Measurements from ENCODE around the gene TMEM229B.
A peak's percentile ranks its signal among the peaks of the same experiment; 100 is the strongest.

TMEM229B gene

DNA sequence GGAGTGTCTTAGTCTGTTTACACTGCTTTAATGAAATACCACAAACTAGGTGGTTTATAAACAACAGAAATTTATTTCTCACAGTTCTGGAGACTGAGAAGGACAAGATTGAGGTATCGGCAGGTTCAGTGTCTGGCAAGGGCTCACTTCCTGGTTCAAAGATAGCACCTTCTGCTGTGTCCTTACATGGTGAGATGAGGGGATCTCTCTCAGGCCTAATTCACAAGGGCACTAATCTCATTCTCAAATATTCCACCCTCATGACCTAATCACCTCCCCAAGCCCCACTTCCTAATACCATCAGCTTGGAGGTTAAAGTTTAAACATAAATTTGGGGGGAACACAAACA, 41.5 kb downstream of the TMEM229B start:
- no peak for DNase-seq

DNA sequence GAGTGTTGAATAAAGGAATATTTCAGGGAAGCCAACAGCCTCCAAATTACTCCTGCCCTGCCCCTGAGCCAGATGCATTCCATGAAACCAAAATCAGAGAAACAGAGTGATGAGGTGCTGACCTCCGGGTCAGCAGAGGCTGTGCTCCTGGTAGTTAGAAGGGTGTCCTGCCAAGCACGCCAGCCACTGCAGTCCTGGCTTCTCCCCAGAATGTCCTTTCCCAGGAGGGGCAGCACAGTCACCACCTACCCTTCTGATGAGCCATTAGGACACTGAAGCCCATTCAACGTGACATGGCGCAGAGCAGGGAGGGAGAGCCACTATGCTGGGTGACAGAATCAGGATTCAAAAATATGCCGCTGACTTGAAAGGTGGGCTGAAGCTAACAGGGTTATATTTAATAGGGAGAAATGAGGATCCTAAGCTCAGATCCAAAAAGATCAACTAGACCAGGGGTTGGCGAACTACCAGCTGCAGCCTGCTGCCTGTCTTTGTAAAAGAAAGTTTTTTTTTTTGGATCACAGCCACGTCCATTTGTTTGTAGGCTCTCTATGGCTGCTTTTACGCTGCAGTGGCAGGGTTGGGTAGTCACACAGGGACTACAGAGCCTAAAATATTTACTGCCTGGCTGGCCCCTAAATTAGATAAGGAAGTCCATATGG, 42.0 kb downstream of the TMEM229B start:
- DNase-seq: no peak

DNA sequence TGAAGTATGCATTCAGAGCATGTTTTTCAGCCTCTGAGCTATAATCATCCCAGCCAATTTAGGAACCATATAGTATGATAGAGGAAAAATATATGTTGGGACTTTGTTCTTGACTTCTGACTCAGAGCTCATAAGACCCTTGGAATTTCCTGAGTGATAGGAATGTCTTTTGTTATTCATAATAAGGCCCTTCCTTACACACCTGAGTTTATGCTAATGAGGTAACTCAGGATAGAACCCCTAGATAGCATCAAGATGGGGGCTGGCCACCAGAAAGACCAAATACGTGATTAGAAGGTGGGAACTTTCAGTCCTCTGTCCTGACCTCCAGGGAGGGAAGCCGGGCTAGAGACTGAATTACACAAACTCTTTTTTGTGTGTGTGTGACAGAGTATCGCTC, 44.1 kb downstream of the TMEM229B start:
- DNase-seq: no peak

DNA sequence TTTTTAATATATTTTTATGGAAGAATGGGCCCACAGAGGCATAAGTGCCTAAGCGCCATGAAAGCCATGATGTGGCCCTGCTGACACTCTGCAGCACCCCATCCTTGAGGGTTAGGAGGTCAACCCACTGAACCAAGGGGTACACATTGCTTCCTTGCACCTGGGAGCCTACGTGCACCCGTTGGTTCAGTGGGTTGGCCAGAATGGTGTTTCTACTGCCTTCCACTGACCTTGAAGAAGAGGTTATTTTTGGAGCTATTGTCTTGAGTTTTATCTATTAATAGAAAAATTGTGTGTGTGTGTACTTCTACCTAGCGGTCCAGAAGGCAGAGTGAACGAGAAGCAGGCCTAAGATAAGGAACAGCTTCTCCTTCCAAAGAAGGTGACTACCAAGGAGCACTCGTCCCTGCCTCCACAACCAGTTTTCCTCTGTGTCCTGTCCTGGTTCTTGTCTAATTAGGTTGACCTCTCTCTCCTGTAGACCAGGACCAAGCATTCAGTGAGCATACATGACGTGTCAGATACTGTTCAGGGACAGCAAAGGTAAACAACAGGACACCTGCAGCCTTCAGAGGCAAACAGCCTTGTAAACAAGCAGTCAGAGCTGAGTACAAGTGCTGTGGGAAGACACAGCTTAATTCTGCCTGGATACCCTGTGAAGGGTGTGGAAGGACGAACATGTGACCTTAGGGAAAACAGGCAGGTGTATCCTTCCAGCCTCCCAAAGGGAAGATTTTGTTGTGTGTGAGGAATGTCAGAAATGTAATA, 46.2 kb downstream of the TMEM229B start:
- DNase-seq: no peak

DNA sequence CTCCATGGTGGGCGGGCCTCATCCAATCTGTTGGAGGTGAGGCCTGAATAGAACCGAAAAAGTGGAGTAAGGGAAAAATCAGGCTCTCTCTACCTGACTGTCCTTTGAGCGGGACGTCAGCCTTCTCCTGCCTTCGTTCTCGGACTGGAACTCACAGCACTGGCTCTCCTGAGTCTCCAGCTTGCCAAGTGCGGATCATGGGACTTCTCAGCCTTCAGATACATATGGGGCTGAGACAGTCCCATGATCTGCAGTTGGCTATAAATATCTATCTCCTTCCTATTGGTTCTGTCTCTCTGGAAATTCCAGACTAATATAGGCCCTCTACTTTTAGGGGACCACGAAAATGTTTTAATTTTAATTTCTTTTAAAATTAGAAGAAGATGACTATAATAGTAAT, 46.8 kb downstream of the TMEM229B start:
- no peak for DNase-seq

DNA sequence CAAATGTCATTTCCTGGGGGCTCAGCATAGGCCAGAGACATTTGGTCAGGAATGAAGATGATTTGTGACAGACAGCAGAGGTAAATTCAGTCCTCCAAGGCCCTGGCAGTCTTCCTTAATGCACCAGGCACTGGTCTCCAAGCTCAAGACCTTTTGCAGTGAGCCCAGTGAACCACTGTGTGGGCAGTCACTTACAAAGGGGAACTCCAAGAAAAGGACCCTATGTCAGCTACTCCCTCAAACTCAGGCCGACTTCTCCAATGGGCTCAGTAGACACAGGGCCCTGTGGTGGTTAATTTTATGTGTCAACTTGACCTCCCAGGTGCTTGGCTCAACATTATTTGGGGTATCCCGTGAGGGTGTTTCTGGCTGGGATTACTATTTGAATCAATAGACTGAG, 47.3 kb downstream of the TMEM229B start:
- DNase-seq: no peak

DNA sequence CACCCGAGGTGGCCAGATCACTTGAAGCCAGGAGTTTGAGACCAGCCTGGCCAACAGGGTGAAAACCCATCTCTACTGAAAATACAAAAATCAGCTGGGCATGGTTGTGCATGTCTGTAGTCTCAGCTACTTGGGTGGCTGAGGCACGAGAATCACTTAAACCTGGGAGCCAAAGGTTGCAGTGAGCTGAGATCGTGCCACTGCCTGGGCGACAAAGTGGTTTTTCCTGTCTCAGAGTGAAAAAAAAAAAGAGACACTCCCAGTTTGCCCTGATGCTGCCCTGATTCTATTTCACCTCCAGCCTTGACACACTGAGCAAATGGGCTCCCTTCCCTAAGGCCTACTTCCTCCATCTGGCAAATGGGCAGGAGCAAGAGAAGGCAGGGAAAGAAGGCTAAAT, 48.0 kb downstream of the TMEM229B start:
- no peak for DNase-seq

DNA sequence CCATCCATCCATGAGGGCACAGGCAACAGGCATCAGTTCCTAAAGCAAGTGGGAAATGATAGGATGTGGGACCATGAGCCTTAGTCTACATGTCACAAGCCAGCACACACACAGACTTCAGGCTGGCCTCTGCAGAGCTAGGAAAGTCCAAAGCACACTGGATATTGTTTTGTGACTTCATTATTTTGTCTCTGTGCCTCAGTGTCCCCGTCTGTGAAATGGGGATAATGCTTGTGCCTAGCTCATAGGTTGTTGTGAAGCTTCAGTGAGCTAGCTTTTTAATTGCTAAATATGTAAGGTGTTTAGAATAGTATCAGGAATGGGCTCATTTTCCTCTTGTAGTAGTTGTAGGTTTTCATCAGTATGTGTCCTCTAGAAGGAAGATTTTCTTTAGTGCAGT, 49.6 kb downstream of the TMEM229B start:
- DNase-seq: no peak

DNA sequence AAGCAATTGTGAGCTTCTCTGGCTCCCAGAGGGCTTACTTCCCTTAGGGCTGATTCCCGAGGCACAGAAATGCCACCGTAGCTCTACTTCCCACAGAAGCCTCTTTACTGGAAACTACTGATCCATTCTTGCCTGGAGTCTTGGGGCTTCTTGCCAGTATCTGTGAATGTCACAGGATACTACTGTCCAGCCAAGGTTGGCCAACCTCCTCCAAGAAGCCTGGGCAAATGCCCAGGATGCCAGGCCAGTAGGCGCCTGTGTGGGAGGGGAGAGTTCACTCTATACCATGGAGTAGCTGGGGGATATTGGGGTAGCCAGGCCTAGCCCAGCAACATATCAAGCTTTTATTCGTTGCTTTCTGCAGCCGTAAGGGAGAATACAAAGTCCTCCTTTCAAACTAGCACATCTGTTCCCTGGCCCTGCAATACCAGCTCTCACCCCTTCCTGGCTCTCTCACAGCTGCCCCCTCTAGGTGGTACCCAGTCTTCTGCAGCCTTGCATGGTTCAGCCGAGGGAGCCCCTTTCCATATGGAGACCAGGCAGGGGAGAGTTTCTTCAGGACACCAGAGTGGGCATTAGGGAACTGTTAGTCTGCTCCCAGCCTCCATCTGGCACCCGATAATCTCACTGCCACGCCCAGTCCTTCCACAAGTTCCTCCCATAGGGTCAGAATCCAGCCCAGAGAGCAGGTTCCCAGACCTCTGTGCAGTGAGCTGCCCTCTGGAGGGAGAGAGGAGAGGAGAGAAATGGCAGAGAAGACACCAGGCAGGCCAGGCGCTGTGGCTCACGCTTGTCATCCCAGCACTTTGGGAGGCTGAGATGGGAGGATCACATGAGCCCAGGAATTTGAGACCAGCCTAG, 52.3 kb downstream of the TMEM229B start:
- DNase-seq: no peak

DNA sequence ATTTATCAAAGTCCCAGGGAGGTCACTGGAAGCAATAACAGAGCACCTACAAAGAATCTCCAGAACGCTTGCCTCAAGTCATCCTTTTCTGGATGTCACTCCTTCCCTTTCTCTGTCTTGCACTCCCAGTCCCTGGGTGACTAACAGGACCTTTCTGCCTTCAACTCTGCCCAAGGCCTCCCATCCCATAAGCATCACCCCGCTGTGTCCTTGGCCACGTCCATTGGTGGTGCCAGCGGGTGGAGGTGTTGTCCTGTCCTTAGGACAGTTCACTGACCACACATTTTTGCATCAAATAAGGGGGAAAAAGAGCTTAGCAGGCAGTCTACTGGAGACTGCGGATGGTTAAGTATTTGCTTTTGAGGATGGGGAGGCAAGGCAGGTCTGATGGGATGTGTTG, 52.9 kb downstream of the TMEM229B start:
- no peak for DNase-seq

DNA sequence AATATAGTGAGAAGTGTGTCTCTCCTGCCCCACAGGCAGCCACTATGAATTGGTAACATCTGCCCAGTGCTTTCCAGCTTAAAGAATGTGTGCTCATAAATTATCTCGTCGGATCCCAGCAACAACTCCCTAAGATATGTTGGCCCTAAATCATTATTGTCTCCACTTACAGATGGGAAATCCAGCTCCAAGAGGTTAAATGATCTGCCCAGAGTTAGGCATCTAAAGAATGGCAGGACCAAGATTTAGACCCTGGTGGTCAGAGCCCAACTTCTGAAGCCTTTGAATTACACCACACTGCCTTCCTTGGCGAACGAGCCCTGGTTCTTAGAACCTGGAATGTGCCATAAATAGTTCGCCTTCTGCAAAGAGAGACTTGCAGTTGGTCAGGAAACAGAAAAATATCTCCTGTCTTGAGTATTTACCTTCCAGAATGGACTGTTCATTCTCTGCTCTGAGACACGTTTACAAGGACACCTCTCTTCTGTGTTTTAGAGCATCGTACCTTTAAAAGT, 56.4 kb downstream of the TMEM229B start:
- DNase-seq: no peak

DNA sequence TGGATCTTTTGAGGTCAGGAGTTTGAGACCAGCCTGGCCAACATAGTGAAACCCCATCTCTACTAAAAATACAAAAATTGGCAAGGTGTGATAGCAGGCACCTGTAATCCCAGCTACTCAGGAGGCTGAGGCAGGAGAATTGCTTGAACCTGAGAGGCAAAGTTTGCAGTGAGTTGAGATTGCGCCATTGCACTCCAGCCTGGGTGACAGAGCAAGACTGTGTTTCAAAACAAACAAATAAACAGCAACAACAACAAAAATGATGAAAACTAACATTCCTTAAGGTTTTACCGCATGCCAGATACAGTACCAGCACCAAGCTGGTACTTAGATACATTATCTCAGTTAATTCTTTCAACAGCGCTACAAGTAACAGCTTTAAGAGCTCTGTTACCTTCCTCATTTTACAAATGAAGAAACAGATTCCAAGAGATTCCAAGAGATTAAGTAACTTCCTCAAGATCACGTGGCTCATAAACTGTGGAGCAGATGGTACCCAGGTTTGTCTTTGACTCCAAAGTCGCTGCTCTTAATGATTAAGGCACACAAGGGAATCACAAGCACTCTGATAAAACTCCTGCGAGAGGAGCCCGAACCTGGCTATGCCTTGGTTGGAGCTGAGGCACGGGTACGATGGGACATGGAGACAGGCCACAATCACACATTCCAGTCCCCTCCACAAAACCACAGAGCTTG, 58.9 kb downstream of the TMEM229B start:
- DNase-seq: no peak

DNA sequence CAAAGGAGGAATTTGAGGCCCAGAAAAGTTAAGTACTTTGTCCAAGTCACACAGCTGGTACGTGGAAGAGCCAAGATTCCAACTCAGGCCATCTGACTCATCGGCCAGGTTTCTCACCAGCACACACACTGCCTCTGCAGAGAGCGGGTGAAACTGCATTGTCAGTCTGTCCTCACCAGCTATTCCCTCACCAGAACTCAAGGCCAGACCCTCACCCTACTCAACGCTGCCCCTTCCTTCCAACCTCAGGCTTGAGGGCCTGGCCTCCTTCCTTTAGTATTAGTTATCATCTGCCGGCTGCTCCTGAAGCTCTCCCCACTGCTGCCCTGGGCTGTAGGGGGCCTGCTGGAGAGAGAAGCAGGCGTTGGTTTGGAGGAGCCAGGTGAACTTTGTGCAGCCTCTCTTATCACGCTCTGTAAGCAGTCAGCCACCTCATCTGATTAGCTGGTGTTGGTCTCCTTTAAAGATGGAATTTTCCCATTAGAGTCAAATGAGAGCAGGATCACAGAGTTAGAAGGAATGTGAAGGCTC, 60.0 kb downstream of the TMEM229B start:
- DNase-seq: no peak

DNA sequence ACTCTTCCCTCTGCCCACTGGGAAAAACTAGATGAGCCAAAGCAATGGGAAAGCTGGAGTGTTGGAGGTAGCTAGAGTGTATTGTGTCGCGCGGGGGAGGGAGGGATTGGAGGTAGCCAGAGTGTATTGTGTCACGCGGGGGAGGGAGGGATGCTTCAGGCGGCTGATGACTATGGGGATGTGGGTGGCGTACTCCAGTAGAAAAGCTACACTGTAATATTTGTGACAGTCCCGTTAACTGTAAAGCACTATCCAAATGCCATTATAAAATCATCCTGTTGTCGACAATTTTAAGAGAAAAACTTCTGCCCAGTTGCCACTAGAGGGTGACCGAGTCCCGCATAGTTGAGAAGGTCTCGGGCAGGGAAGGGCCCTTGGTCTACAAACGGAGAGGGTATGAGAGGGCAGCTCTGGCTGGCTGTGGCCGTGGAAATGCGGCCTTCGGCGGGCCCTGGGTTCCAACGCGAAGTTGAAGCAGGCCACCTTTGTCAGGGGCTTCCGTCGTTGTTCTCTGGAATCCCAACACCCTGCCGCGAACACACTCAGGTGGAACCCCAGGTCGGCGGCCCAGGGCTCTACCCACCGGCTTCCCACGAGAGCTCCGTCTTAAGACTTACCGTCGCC, 61.4 kb downstream of the TMEM229B start:
- DNase-seq: peak; percentile 69

DNA sequence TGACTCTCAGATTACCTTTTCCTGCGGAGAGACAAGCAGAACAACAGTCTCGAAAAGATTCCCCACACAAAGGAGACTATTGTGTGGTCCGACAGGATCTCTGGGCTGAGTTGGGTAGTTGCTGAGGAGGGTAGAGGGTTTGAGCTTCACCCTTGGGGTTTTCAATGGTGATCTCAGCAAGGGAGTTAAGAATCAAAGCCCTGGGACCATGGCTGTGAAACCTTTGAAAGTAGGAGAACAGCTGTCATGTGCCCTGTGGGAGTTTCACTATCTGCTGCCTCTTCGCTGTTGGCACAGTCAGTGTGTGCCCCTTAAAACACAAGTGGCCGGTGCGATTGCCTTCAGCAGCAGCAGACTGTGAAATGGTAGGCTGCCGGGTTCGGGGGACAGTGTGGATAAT, 62.4 kb downstream of the TMEM229B start:
- DNase-seq: no peak

DNA sequence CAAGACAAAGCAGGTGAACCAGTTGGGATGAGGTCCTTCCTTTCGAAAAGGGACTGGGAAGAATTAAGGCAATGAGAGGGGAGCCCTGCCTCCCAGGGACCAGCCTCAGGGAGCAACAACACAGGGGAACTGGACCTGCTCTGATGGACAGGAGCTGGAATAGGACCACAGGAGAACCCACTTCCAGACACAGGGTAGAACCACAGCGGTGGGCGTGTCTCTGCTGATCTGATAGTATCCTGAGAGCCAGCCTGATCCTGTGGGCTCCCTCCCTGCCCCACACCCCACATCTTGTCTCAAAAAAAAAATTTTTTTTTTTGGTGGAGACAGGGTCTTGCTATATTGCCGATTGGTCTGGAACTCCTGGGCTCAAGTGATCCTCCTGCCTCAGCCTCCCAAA, 62.9 kb downstream of the TMEM229B start:
- no peak for DNase-seq

DNA sequence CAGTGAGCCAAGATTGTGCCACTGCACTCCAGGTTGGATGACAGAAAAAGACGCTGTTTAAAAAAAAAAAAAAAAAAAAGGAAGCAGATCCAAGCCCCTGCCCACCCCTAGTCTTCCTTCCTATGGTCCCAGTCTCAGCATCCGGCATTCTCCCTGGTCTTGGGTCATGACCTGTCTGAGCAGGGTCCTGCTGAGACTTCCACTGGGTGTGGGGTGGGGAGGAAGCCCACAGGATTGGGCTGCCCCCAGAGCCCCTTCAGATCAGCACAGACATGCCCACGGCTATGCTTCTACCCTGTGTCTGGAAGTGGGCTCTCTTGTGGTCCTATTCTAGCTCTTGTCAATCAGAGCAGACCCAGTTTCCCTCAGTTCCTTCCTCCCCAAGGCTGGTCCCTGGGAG, 64.0 kb downstream of the TMEM229B start:
- no peak for DNase-seq

DNA sequence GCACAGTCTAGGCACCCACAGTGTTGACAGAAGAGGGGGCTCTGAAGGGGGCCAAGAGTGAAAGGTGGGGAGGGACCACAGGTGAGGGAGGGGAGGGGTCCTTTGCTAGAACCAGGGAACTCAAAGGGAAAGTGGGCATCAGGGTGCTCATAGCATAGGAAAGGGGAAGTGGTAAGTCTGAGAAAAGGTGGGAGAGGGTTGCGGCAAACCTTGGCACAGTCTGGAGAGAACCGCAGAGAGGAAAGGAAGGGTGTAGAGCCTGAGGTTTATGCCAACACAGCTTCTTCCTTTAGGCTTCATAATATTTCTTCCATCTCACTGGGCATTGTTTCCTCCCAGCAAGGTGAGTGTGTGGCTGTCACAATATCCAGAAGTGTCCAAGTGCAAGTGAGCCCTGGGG, 65.1 kb downstream of the TMEM229B start:
- DNase-seq: no peak

DNA sequence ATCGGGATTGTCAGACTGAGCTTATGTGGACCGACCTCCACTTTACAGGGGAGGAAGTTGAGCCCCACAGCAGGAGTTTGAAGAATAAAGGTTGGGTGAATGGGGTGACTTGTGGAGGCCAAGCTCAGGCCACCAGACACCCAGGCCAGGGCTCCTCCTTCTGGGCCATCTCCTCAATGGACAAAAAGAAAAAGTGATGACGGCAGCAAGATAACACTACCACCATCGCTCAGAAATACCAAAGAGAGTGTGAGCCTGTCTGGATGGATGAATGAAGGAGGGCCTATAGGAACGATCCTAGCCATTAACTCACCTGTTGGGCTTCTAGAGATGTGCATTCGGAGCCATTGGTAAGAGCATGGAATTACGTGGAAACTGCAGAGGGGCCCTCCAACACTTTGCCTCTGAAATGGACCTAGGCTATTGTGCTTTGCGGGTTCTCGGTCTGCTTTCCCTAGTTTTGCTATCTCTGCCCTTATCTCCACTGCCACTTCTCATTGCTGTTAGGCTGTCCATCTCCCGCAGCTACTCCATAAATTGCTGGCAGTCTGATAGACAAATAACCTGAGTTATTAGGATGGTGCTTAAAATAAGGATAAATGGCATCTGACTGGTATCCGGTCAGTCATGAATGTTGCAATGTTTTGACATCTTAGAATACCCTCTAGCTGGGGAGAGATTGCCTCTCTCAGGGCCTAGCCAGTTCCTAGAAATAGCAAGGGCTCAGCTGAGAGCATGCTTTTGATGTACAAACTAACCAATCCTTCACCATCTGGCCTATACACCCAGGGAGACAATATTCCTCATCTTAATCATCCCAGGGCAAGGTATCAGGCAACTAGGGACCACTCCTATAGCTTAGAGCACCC, 66.9 kb downstream of the TMEM229B start:
- DNase-seq: no peak
